DMS79 treated with DMSO at 0.1 percent for 48 hours (cell line): ENCODE results near the gene DCAF15.

Experiments used
- DNase-seq: peaks from one replicate; lab custom pipeline; 2025; lab: John Stamatoyannopoulos, UW

The DCAF15 gene

GRCh38 chr19:13931391-13932148, 20.7 kb upstream of the DCAF15 start:
- DNase-seq, result no peak

DNA sequence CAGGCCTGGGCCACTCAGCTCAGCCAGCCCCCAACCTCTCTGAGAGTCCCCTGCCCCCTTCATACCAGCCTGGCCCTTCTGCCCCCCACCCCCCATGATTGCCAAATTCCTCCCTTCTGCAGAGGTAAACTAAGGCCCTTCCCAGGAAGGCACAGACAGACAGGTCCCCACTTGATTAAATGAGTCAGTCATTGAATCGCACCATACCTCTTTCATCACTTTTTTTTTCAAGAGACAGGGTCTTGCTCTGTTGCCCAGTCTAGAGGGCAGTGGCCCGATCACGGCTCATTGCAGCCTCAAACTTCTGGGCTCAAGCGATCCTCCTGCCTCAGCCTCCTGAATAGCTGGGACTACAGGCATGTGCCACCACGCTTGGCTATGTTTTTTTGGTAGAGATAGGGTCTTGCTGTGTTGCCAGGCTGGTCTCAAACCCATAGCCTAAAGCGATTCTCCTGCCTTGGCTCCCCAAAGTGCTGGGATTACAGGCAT, 20.1 kb upstream of the DCAF15 start:
- DNase-seq, result no peak

DNA sequence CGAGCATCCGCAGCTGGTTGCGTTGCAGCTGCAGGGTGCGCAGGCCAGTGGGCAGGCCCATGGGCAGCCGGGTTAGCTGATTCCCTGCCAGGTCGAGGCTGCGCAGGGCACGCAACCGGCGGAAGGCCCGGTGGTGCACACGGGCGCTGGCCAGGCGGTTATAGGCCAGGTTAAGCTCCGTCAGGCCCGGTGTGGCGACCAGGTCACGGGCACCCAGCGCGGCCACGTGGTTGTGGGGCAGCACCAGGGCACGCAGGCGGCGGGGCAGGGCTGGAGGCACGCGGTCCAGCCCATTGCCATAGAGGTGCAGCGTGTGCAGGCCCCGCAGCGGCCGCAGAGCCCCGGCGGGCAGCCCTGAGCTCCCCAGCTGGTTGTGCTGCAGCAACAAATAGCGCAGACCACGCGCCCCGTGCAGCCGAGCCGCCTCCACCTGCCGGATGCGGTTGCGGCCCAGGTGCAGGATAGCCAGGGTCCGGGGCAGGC, 19.4 kb upstream of the DCAF15 start:
- DNase-seq, result no peak

DNA sequence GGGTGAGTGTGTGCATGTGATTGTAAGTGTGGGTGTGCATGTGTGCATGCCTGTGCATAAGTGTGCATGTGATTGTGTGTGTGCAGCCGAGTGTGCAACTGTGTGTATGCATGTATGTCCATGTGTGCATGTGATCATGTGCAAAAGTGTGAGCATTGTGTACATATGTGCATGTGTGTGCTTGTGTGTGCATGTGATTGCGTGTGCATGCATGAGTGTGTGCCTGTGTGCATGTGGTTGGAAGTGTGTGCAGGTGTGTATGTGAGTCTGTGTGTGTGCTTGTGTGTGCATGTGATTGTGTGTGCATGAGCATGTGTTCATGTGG, 17.6 kb upstream of the DCAF15 start:
- no peak for DNase-seq

DNA sequence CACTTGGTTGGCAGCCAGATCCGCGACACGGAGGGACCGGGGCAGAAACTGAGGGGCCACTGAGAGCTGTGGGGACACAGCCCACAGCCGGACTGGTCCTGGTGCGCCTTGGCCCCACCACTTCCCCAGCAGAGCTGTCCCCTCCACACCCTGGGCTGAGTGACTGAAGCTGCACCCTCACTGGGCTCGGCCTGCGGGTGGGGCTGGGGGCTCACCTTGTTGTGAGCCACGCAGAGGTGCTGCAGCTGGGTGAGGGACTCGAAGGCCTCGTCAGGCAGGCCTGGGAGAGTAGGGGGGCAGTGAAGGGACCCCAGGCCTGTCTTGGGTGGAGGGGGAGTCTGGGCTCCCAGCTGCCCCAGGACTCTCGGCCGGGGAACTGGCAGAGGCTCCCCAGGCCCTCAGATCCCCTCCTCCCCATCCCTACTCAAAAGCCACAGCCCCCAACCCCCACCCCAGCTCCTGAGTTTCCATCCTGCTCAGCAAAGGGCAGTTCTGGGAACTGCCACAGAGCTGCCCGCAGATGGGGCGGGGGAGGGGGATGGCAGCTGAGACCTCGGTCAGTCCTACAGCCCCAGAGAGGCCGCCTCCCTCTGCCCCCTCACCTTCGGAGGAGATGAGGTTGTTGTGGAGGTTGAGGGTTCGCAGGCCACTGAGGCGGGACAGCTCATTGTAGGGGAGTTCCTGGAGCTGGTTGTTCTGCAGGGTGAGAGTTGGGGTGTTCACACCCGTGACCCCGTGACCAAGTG, 16.4 kb upstream of the DCAF15 start:
- DNase-seq, result no peak

- DNase-seq, result no peak
Observed at GRCh38 chr19:13937479-13938300, 14.6 kb upstream of the DCAF15 start.

DNA sequence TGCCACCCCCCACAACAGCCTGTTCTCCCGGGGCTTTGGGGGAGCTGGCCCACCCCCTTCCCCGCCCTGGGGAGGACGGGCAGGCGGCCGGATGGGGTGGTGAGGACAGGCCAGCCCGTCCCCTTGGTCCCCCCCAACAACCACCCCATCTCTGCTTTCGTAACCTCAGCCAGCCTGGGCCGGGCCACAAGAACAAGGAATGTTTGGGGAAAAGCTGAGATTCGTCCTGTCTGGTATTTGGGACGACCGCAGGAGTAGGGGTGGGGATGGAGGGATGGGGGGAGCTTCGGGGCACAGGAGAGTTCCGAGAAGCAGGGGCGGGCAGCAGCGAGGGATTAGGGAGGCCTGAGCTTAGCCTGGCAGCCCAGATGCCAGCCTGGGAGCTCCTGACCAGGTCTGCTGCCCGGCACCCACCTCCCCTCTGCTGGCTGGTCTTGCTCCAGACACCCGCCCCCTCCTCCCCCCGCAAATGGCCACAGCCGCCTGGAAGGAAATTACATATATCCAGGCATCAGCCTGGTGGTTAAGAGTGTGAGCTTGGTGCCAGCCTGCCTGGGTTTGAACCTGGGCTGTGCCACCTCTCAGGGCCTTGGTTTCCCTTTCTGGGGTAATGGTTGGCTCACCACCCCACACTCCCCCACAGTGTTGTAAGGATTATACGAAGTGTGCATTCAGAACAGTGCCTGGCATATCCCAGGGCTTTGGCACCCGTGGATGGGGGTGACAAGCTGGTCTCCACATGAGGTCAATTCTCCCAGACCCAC, 13.8 kb upstream of the DCAF15 start, which contains the start of gene PODNL1:
Gene PODNL1, minus strand, starts transcription at position 117 of the 764 bp plus-strand sequence. CDS start 236 bp downstream, outside the sequence.
- DNase-seq, result no peak

DNA sequence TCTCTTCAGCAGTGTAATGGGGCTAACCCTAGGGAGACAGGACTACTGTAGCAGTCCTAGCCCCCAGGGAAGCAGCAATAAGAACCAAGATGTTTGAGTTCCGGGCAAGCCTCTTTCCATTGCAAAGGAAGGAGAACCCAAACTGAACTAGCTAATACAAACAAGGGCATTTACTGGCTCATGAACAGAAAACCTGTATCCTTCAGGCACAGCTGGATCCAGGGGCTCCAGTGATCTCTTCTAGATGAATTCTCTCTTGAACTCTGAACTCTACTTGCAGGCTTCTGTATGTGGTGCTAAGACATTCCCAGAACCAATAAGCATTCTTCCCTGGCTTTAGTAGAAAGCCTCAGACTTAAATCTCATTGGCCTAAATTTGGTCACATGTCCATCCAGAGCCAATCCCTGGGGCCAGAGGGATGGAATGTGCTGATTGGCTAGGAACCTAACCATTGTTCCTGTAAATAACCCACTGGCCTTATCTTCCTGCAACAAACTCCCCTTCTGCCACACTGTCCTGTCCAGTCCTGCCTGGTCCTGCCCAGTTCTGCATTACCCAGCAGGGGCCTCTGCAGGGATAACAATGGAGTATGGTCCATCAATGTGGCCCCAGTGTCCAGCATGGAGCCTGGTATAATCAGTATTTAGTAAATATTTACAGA, 10.2 kb upstream of the DCAF15 start:
- DNase-seq, result no peak

DNA sequence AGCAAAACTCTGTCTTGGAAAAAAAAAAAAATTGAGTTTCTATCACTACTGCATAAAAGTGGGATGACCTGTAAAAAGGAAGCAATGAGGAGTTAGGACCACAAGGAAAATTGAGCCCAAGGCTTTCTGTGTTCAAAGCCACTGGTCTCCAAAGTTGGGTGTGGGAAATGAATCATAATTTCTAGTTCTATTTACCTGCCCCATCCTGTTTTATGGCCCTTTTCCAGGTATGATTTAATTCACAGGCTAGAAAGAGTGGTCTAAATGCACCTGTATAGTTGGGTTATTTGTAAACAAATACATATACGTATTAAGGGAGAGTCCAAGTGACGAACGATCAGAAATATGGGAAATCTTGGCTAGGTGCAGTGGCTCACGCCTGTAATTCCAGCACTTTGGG, 5.9 kb upstream of the DCAF15 start:
- no peak for DNase-seq

DNA sequence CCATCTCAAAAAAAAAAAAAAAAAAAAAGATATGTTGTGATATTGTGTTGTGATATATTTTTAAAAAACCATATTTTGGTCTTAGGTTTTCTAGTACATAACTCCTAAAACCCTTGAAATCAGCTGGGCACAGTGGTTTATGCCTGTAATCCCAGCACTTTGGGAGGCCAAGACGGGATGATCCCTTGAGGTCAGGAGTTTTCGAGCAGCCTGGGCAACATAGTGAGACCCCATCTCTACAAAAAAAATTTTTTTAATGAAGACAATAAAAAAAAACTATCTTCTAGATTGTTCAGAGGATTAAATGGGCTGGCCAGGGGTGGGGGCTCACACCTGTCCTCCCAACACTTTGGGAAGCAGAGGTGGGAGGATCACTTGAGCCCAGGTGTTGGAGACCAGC, 1.3 kb upstream of the DCAF15 start:
- DNase-seq, result no peak

DNA sequence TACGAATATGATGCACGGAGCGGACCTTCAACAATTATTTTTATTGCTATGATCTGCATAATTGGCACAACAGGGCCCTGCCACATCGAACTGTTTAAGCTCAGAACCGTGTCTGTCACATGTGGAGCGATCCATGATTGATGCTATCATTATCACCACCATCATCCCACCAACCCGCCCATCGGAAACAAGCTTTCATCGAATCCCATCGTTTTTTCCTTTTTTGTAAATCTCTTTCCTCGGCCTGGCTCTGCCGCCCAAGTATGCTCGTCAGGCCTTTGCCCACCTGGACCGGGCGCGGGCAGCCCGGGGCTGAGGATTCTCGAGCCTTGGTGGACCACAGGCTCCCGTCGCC, 533 bp upstream of the DCAF15 start:
- DNase-seq, result no peak

- no peak for DNase-seq
Observed at GRCh38 chr19:13952931-13953531, 722 bp downstream of the DCAF15 start.

GRCh38 chr19:13954185-13954584, 1.9 kb downstream of the DCAF15 start:
- DNase-seq, result no peak

DNA sequence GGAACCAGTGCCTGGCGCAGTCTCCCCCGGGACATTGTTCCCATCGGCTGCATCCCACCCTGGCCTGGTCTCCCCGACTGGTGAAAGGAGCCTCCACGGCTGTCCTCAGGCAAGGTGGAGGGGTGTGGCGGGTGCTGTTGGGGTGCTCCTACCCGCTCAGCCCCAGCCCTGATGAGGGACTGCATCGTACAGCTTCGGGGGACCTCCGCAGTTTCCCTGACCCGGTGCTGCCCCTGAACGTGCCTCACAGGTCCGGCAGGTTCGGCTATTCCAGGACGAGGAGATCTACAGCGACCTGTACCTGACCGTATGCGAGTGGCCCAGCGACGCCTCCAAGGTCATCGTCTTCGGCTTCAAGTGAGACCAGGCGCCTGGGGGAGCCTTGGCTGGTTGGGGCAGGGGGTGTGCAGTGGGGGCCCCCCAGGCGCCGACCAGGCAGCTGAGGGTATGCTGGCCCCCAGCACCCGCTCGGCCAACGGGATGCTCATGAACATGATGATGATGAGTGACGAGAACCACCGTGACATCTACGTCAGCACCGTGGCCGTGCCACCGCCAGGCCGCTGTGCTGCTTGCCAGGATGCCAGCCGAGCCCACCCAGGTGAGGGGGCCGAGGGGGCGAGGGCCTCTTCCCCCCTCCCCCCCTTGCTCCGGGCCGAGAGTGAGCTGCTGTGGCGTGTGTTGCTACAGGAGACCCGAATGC, 3.5 kb downstream of the DCAF15 start:
- no peak for DNase-seq

- no peak for DNase-seq
Observed at GRCh38 chr19:13956365-13956744, 4.0 kb downstream of the DCAF15 start.

DNA sequence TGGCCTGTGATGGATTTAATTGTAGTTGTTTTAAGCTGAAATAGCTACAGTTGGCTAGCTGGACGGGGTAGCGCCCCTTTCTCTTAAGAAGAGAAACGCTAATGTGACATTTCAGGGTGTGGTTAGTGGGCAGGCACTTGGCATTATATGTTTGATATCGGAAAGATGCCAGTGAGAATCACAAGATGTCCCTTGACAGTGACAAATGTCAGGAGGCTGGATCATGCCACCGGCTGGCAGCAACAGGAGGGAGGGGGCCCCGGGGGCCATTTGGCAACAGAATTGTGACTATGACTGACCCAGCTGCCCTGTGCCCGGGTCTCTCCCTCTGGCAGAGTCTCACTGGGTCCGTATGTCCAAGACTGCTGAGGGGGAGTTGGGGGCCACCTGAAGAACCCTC, 4.7 kb downstream of the DCAF15 start:
- no peak for DNase-seq

GRCh38 chr19:13958043-13958442, 5.7 kb downstream of the DCAF15 start:
- no peak for DNase-seq

DNA sequence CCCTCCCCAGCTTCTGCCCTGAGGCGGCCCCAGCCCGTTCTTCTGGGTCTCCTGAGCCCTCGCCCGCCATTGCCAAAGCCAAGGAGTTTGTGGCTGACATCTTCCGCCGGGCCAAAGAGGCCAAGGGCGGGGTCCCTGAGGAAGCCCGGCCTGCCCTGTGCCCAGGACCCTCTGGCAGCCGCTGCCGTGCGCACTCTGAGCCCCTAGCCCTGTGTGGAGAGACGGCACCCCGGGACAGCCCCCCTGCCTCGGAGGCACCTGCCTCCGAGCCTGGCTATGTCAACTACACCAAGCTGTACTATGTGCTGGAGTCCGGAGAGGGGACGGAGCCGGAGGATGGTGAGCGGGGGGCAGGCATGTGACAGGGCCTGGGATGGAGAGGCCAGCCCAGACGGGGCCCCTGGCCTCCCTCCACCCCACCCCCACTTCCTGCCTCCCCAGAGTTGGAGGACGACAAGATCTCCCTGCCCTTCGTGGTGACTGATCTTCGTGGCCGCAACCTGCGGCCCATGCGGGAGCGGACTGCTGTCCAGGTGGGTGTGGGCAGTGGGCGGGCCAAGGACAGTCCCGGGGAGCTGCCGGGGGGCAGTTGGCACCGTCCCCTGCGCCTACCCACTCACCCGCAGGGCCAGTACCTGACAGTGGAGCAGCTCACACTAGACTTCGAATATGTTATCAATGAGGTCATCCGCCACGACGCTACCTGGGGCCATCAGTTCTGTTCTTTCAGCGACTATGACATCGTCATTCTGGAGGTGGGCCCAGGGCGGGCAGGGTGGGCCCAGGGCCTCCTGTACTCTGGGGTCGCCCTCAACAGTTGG, 7.0 kb downstream of the DCAF15 start:
- no peak for DNase-seq
